GM23338 (cell line): Measurements from ENCODE around the gene GSX2. TPM values are rescaled to one million over a fixed set of nuclear protein-coding genes. Genes with fewer than 3 reads are reported as not detected.

Experiments
- ATAC-seq: fragments of 200-7000 bp; cut with Tn5 transposase; 3 replicates; pipeline ENCODE4 v1.9.1; 2020
- DNase-seq: peaks from one replicate; pipeline ENCODE4 v3.0.0-alpha.2; 2015; ENCODE audit warnings: low spot score
- H2AFZ ChIP-seq: fragments of 200-600 bp; sonication (generic); 2 replicates; pipeline ENCODE4 v1.8.0; 2016; ENCODE audit warnings: antibody characterized with exemption, mild to moderate bottlenecking, moderate library complexity
- H3F3A ChIP-seq: fragments of 200-600 bp; sonication (generic); replicated peaks from 2 replicates; pipeline ENCODE4 v1.8.0; 2017; ENCODE audit warnings: antibody characterized with exemption, mixed run types, low read depth
- H3K27ac ChIP-seq: fragments of 200-600 bp; sonication (generic); 2 replicates; pipeline ENCODE4 v1.6.1; 2016; ENCODE audit warnings: low read depth
- H3K27me3 ChIP-seq: fragments of 200-600 bp; sonication (generic); 2 replicates; pipeline ENCODE4 v1.8.0; 2016; ENCODE audit warnings: mild to moderate bottlenecking, mixed run types, moderate library complexity; ENCODE audit not compliant: insufficient read depth
- H3K36me3 ChIP-seq: fragments of 200-600 bp; sonication (generic); 2 replicates; pipeline ENCODE4 v1.8.0; 2016; ENCODE audit warnings: mild to moderate bottlenecking; ENCODE audit not compliant: insufficient read depth
- H3K4me1 ChIP-seq: fragments of 200-600 bp; sonication (generic); 2 replicates; pipeline ENCODE4 v1.8.0; 2016; ENCODE audit warnings: mild to moderate bottlenecking, moderate library complexity; ENCODE audit not compliant: insufficient read depth
- H3K4me2 ChIP-seq: fragments of 200-600 bp; sonication (generic); 2 replicates; pipeline ENCODE4 v1.7.1; 2017; ENCODE audit warnings: mixed run types
- H3K4me3 ChIP-seq: fragments of 200-600 bp; sonication (generic); 2 replicates; pipeline ENCODE4 v1.6.1; 2016; ENCODE audit warnings: mixed run types
- H3K79me2 ChIP-seq: fragments of 200-600 bp; sonication (generic); replicated peaks from 2 replicates; pipeline ENCODE4 v1.8.0; 2017; ENCODE audit warnings: mild to moderate bottlenecking; ENCODE audit not compliant: insufficient read depth
- H3K9me2 ChIP-seq: fragments of 200-600 bp; sonication (generic); 2 replicates; pipeline ENCODE4 v1.8.0; 2017; ENCODE audit not compliant: insufficient read depth
- H4K20me1 ChIP-seq: fragments of 200-600 bp; sonication (generic); replicated peaks from 2 replicates; pipeline ENCODE4 v1.8.0; 2017; ENCODE audit warnings: mild to moderate bottlenecking; ENCODE audit not compliant: insufficient read depth
- H3K27ac Mint-ChIP-seq: 2 replicates; pipeline ENCODE4 v1.8.0; 2020; ENCODE audit warnings: inconsistent platforms, mild to moderate bottlenecking, moderate library complexity, mixed read lengths
- H3K27me3 Mint-ChIP-seq: 3 replicates; pipeline ENCODE4 v1.8.0; 2022; ENCODE audit warnings: low read depth, mild to moderate bottlenecking, moderate library complexity, mixed read lengths, inconsistent platforms; ENCODE audit not compliant: insufficient read depth, poor library complexity
- H3K36me3 Mint-ChIP-seq: 3 replicates; pipeline ENCODE4 v1.8.0; 2021; ENCODE audit warnings: low read depth, mild to moderate bottlenecking, inconsistent platforms, moderate library complexity, mixed read lengths
- H3K4me1 Mint-ChIP-seq: 3 replicates; pipeline ENCODE4 v1.8.0; 2020; ENCODE audit warnings: mild to moderate bottlenecking, inconsistent platforms, mixed read lengths
- H3K4me3 Mint-ChIP-seq: 3 replicates; pipeline ENCODE4 v1.8.0; 2021; ENCODE audit warnings: moderate library complexity, mild to moderate bottlenecking, inconsistent platforms, mixed read lengths
- H3K9me3 Mint-ChIP-seq: 3 replicates; pipeline ENCODE4 v1.8.0; 2020; ENCODE audit warnings: moderate library complexity, mild to moderate bottlenecking, inconsistent platforms, mixed read lengths
- CREB1 ChIP-seq: fragments of 250-450 bp; sonication (Bioruptor Pico); IDR thresholded peaks from 2 replicates; pipeline ENCODE4 v1.5.0; 2020; ENCODE audit warnings: low read depth, mild to moderate bottlenecking, moderate library complexity
- CTCF ChIP-seq, 2 experiments: fragments of 200-600 bp in 1 of 2; sonication (generic) in 1 of 2; conservative IDR thresholded peaks; 2 replicates each; pipeline versions ENCODE4 v1.5.1 to v1.6.1; 2016 to 2017; ENCODE audit warnings: antibody characterized with exemption in 2 of 2, low read depth in 2 of 2, mild to moderate bottlenecking in 2 of 2, moderate library complexity in 1 of 2
- ETS1 ChIP-seq: IDR thresholded peaks from 2 replicates; pipeline ENCODE4 v1.6.1; 2016; ENCODE audit warnings: antibody characterized with exemption
- EZH2 ChIP-seq: fragments of 200-600 bp; sonication (generic); IDR thresholded peaks from one replicate; pipeline ENCODE4 v1.8.0; 2017; ENCODE audit warnings: antibody characterized with exemption, mild to moderate bottlenecking, low read depth; ENCODE audit not compliant: unreplicated experiment
- EZH2phosphoT487 ChIP-seq: fragments of 200-600 bp; sonication (generic); IDR thresholded peaks from one replicate; pipeline ENCODE4 v1.8.1; 2018; ENCODE audit warnings: antibody characterized with exemption; ENCODE audit not compliant: unreplicated experiment
- JUNB ChIP-seq: IDR thresholded peaks from one replicate; pipeline ENCODE4 v1.6.1; 2016; ENCODE audit warnings: antibody characterized with exemption; ENCODE audit not compliant: unreplicated experiment
- NANOG ChIP-seq: IDR thresholded peaks from 2 replicates; pipeline ENCODE4 v1.6.1; 2016; ENCODE audit warnings: antibody characterized with exemption, borderline replicate concordance
- POLR2AphosphoS5 ChIP-seq: IDR thresholded peaks from 2 replicates; pipeline ENCODE4 v1.6.1; 2016; ENCODE audit warnings: antibody characterized with exemption, low read depth
- REST ChIP-seq: IDR thresholded peaks from one replicate; pipeline ENCODE4 v1.6.1; 2018; ENCODE audit warnings: antibody characterized with exemption; ENCODE audit not compliant: unreplicated experiment
- STAT1 ChIP-seq: IDR thresholded peaks from one replicate; pipeline ENCODE4 v1.6.1; 2016; ENCODE audit warnings: antibody characterized with exemption; ENCODE audit not compliant: unreplicated experiment
- ZNF114 ChIP-seq: fragments of 250-450 bp; sonication (Bioruptor Pico); IDR thresholded peaks from 2 replicates; pipeline ENCODE4 v1.5.0; 2020; ENCODE audit warnings: mild to moderate bottlenecking, moderate library complexity
- ZNF331 ChIP-seq: fragments of 250-450 bp; sonication (Bioruptor Pico); IDR thresholded peaks from 2 replicates; pipeline ENCODE4 v1.5.0; 2020; ENCODE audit warnings: low read depth, mild to moderate bottlenecking, moderate library complexity
- ZNF462 ChIP-seq: fragments of 250-450 bp; sonication (Bioruptor Pico); IDR thresholded peaks from 2 replicates; pipeline ENCODE4 v1.5.0; 2020; ENCODE audit warnings: mild to moderate bottlenecking, moderate library complexity
- polyA plus RNA-seq: library from polyadenylated mRNA; unstranded; fragments of >200 nt; fragmentation: Nextera tagmentation; extraction: Ambion mirVana; gene quantifications from 2 replicates; pipeline ENCODE4 v1.2.1, GENCODE V29; 2016
- total RNA-seq: library from RNA; depleted of rRNA; stranded (reverse); fragments of >200 nt; shearing (Covaris generic); gene quantifications from 2 replicates; pipeline ENCODE4 v1.2.3, GENCODE V29; 2014

The GSX2 gene
- total and polyA plus RNA-seq, 2 experiments from 2014 or later, result 0.34 TPM; not detected in 1

- Histone ChIP-seq H3K79me2 (peaks cover 70% of the 10 kb centered on the region), H4K20me1 (no peaks in the 10 kb centered on the region; the same call in 1 of the 2 replicates), H3K4me2 (peak overlapping the region; percentile 96), H3K4me3 (peak overlapping the region; percentile 31), H3K4me1 (peaks cover 31% of the 10 kb centered on the region), H3K36me3 (no peaks in the 10 kb centered on the region), H2AFZ (no peak overlapping the region), H3K27me3 (peaks cover 14% of the 10 kb centered on the region), H3K27ac (no peak overlapping the region), H3F3A (no peaks in the 10 kb centered on the region), H3K9me2 (no peaks in the 10 kb centered on the region)
- TF ChIP-seq ETS1 (no peak), ZNF462 (CRISPR knock-in tag) (no peak), EZH2 (no peak), CTCF (conservative IDR thresholded peaks at IDR 0.05; ENCODE audit: low read depth in 2 of 2) (no peak), ZNF114 (no peak), REST (no peak), EZH2phosphoT487 (no peak), CREB1 (CRISPR knock-in tag) (no peak), STAT1 (no peak), POLR2AphosphoS5 (no peak), NANOG (no peak), JUNB (no peak), ZNF331 (CRISPR knock-in tag) (no peak)
- H3K36me3 Mint-ChIP-seq, result no peaks in the 10 kb centered on the region; the same call in 2 of the 3 replicates
- DNase-seq (no peak), ATAC-seq (no peak)
- H3K27me3 Mint-ChIP-seq, result no peaks in the 10 kb centered on the region
- H3K4me1 Mint-ChIP-seq, result peaks cover 48% of the 10 kb centered on the region
- H3K27ac Mint-ChIP-seq, result no peak overlapping the region
- H3K4me3 Mint-ChIP-seq, result peak overlapping the region; percentile 40; the same call in 1 of the 3 replicates
- no peaks in the 10 kb centered on the region for H3K9me3 Mint-ChIP-seq
Observed at GRCh38 chr4:54061873-54062272, 38.1 kb upstream of the GSX2 start.
